Endothelial cell of umbilical vein (primary cell): ENCODE results near the gene PRDM16. TPM values are rescaled to one million over a fixed set of nuclear protein-coding genes. Genes with fewer than 3 reads are reported as not detected.

Source experiments
- BruUV-seq: library from RNA; stranded (reverse); fragments of 400-500 nt; replicated peaks from 2 replicates; lab custom pipeline; 2021; lab: Mats Ljungman, UMichigan
- CTCF ChIA-PET: fragments of 300-600, 350-600 bp; sonication (Branson Sonifier 250); formaldehyde crosslinking; loops from one replicate; lab custom pipeline; 2021; ENCODE audit warnings: antibody characterized with exemption, inconsistent platforms; lab: Charles Lee
- POLR2A ChIA-PET: fragments of 300-600, 350-600 bp; sonication (Branson Sonifier 250); formaldehyde crosslinking; loops from one replicate; lab custom pipeline; 2021; ENCODE audit warnings: antibody characterized with exemption, inconsistent platforms; lab: Charles Lee
- DNase-seq: peaks from one replicate; pipeline ENCODE4 v3.0.0-alpha.2; 2011; ENCODE audit warnings: low read depth, low spot score
- FAIRE-seq: peaks from 2 replicates; lab custom pipeline; 2011; peaks lifted over from hg19 to GRCh38; lab: Jason Lieb, UNC
- H2AFZ ChIP-seq: 2 replicates; pipeline ENCODE4 v1.6.0; 2012; ENCODE audit warnings: low read depth, low read length, control low read depth, inconsistent platforms
- H3K27ac ChIP-seq: 2 replicates; pipeline ENCODE4 v1.5.1; 2011; ENCODE audit warnings: low read depth, mild to moderate bottlenecking, control low read depth, low read length, moderate library complexity; ENCODE audit not compliant: insufficient read depth
- H3K27me3 ChIP-seq, 2 experiments: 2 replicates each; pipeline versions ENCODE4 v1.6.0 to v1.6.1; 2011; ENCODE audit warnings: low read length in 2 of 2, mixed read lengths in 1 of 2; ENCODE audit not compliant: control insufficient read depth in 2 of 2, insufficient read depth in 2 of 2
- H3K36me3 ChIP-seq, 2 experiments: 2 replicates in 1 of 2; 3 replicates in 1 of 2; pipeline ENCODE4 v1.5.1; 2011; ENCODE audit warnings: low read length in 2 of 2, mild to moderate bottlenecking in 1 of 2, moderate library complexity in 1 of 2; ENCODE audit not compliant: control insufficient read depth in 2 of 2, insufficient read depth in 2 of 2; ENCODE audit errors: extremely low read depth in 1 of 2
- H3K4me1 ChIP-seq: 3 replicates; pipeline ENCODE4 v1.5.1; 2011; ENCODE audit warnings: mild to moderate bottlenecking, low read length; ENCODE audit not compliant: control insufficient read depth, insufficient read depth; ENCODE audit errors: extremely low read depth
- H3K4me2 ChIP-seq: 2 replicates; pipeline ENCODE4 v1.6.1; 2011; ENCODE audit warnings: low read length, control low read depth, mixed read lengths; ENCODE audit not compliant: insufficient read depth
- H3K4me3 ChIP-seq, 3 experiments: fragments of 200-600 bp in 1 of 3; sonication (generic), shearing (Covaris generic) in 1 of 3; replicated peaks in 1 of 3; 2 replicates each; pipeline ENCODE4 v1.5.1; 2011 to 2016; ENCODE audit warnings: control low read depth in 3 of 3, low read length in 3 of 3, mild to moderate bottlenecking in 2 of 3, inconsistent platforms in 1 of 3, low read depth in 1 of 3, moderate library complexity in 1 of 3; ENCODE audit not compliant: insufficient read depth in 1 of 3
- H3K79me2 ChIP-seq: 2 replicates; pipeline ENCODE4 v1.6.0; 2012; ENCODE audit warnings: low read length, inconsistent platforms; ENCODE audit not compliant: control insufficient read depth, insufficient read depth
- H3K9ac ChIP-seq: replicated peaks from 2 replicates; pipeline ENCODE3; 2011; ENCODE audit warnings: low read length, control low read depth; ENCODE audit not compliant: insufficient read depth; ENCODE audit errors: extremely low read depth
- H3K9me1 ChIP-seq: replicated peaks from 3 replicates; pipeline ENCODE4 v1.6.0; 2011; ENCODE audit warnings: mild to moderate bottlenecking, low read length; ENCODE audit not compliant: control insufficient read depth, insufficient read depth; ENCODE audit errors: extremely low read depth
- H3K9me3 ChIP-seq: replicated peaks from 2 replicates; pipeline ENCODE4 v1.5.1; 2012; ENCODE audit warnings: low read length, inconsistent platforms; ENCODE audit not compliant: control insufficient read depth, insufficient read depth
- H4K20me1 ChIP-seq: replicated peaks from 2 replicates; pipeline ENCODE3; 2011; ENCODE audit warnings: mild to moderate bottlenecking, low read length; ENCODE audit not compliant: control insufficient read depth, insufficient read depth; ENCODE audit errors: extremely low read depth
- CTCF ChIP-seq, 2 donors: IDR thresholded peaks; 1 replicate in 1 of 2; 2 replicates in 1 of 2; pipeline ENCODE4 v1.5.1; 2011; ENCODE audit warnings: low read length in 2 of 2, mild to moderate bottlenecking in 2 of 2, moderate library complexity in 2 of 2, control low read depth in 1 of 2, inconsistent platforms in 1 of 2, low read depth in 1 of 2; ENCODE audit not compliant: insufficient read depth in 1 of 2; ENCODE audit errors: extremely low read depth in 1 of 2
- EZH2 ChIP-seq: IDR thresholded peaks from 2 replicates; pipeline ENCODE4 v1.6.1; 2012; ENCODE audit warnings: borderline replicate concordance, low read depth, mild to moderate bottlenecking, moderate library complexity, low read length, inconsistent platforms; ENCODE audit not compliant: severe bottlenecking
- FOS ChIP-seq: IDR thresholded peaks from 2 replicates; pipeline ENCODE4 v1.6.1; 2011; ENCODE audit warnings: mild to moderate bottlenecking, low read length, moderate library complexity, borderline replicate concordance; ENCODE audit not compliant: insufficient read depth
- GATA2 ChIP-seq: IDR thresholded peaks from 2 replicates; pipeline ENCODE4 v1.7.0; 2011; ENCODE audit warnings: low read depth, mild to moderate bottlenecking, moderate library complexity, mixed read lengths, low read length; ENCODE audit not compliant: insufficient read length, insufficient read depth
- JUN ChIP-seq: IDR thresholded peaks from 2 replicates; pipeline ENCODE4 v1.6.1; 2011; ENCODE audit warnings: borderline replicate concordance, low read depth; ENCODE audit not compliant: insufficient read length, insufficient read depth
- MYC ChIP-seq: IDR thresholded peaks from one replicate; pipeline ENCODE4 v1.6.1; 2011; ENCODE audit warnings: mild to moderate bottlenecking, low read depth, low read length
- POLR2A ChIP-seq: IDR thresholded peaks from 2 replicates; pipeline ENCODE4 v1.6.1; 2012; ENCODE audit warnings: low read depth, mild to moderate bottlenecking, control low read depth, low read length
- POLR2AphosphoS5 ChIP-seq: IDR thresholded peaks from 2 replicates; pipeline ENCODE4 v1.6.1; 2012; ENCODE audit warnings: low read depth, mild to moderate bottlenecking, control low read depth, low read length, moderate library complexity; ENCODE audit not compliant: insufficient read depth
- dilution Hi-C: fragments of 300-500 bp; cut with MboI; formaldehyde crosslinking; loops from one replicate; pipeline ENCODE4 v1.15.0; 2019; ENCODE audit warnings: low sequenced_read_pairs; ENCODE audit not compliant: extremely low pct_ligation_motif_present
- intact Hi-C: fragments of 100-400 bp; cut with micrococcal nuclease; formaldehyde crosslinking; loops from one replicate; pipeline ENCODE4 v1.10.0; 2022
- polyA plus RNA-seq, 4 experiments: library from polyadenylated mRNA; depleted of rRNA in 3 of 4; stranded (reverse) in 3 of 4; unstranded in 1 of 4; fragments of >200 nt; gene quantifications; 2 replicates each; pipeline versions ENCODE4 v1.2.1 to v1.2.3, GENCODE V29; 2011 to 2012; ENCODE audit warnings: missing spikeins in 1 of 4
- total RNA-seq: library from RNA; stranded (reverse); gene quantifications from 2 replicates; pipeline ENCODE4 v1.2.3, GENCODE V29; 2021

PRDM16 gene
- total and polyA plus RNA-seq, 2 donors (not counting 3 experiments of a cell fraction or from before 2014, with no cell fraction given), result not detected

GRCh38 chr1:3234281-3234680 lies 165.3 kb downstream of the PRDM16 start:
- Histone ChIP-seq H3K4me2 (no peak overlapping the region), H3K27ac (no peak overlapping the region), H3K79me2 (no peaks in the 10 kb centered on the region), H3K36me3 (no peaks in the 10 kb centered on the region), H3K9me3 (no peaks in the 10 kb centered on the region), H3K27me3 (no peaks in the 10 kb centered on the region), H3K9ac (no peak overlapping the region), H3K4me3 (no peak overlapping the region), H2AFZ (no peak overlapping the region), H3K4me1 (no peaks in the 10 kb centered on the region), H4K20me1 (no peaks in the 10 kb centered on the region), H3K9me1 (no peaks in the 10 kb centered on the region)
- no peak for FAIRE-seq
- BruUV-seq, result no TSS peak
- DNase-seq, result no peak
- ChIA-PET CTCF (no interaction called here), POLR2A (no interaction called here)
- TF ChIP-seq GATA2 (no peak), POLR2AphosphoS5 (no peak), FOS (no peak), POLR2A (no peak), MYC (no peak), EZH2 (no peak), CTCF (IDR thresholded peaks at IDR 0.05; ENCODE audit: extremely low read depth in 1 of 2, insufficient read depth in 1 of 2, low read depth in 1 of 2, low read length in 2 of 2) (no peak), JUN (no peak)
- intact Hi-C loops (no loop called here), dilution Hi-C loops (no loop called here)
